GM21381 (cell line): ENCODE data around the gene PARD6G.

Source experiments
- ATAC-seq: cut with Tn5 transposase; IDR thresholded peaks from one replicate; pipeline ENCODE4 v1.9.1; 2021; ENCODE audit warnings: mild to moderate bottlenecking, moderate library complexity; ENCODE audit not compliant: unreplicated experiment

Gene PARD6G

GRCh38 chr18:80149667-80150066, 97.6 kb downstream of the PARD6G start:
- no peak for ATAC-seq

DNA sequence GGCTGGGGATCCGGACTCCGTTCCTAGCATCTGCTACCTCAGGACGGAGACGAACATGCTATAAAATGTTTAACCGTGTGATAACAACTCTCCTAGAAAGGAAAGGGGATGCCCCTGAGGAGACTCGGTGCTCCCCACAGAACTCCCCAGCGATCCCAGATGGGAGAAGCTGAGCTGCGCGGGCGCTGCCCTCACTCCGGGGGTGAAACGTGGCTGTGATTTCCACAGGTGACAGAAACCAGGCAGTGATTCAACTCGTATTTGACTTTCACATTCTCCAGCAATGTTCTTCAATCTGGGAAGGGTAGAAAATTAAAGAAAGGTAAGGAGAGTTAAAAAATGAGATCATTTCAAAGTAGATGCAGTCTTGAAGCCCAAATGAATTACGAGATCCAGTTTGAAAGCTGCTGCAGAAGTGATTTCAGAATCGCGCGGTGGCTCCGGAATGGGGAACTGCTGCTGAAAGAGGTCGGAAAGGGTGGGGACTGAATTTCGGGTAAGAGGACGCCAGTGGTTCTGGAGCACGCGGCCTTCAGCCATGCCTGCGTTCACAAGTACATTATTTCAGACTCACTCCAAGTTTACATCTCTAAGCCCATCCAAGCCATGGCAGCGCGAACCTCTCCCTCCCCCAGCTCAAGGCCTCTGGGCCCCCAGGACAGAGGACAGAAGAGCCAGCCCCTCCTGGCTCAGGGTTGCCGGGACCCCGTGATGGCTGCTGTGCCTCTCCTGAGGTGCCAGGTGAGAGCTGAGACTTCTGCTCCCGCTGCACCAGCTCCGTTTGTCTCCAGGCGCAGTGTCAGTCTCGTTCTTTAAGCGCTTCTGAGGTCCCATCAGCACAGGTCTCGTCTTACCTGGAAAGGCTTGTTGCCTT, 98.8 kb downstream of the PARD6G start:
- no peak for ATAC-seq

DNA sequence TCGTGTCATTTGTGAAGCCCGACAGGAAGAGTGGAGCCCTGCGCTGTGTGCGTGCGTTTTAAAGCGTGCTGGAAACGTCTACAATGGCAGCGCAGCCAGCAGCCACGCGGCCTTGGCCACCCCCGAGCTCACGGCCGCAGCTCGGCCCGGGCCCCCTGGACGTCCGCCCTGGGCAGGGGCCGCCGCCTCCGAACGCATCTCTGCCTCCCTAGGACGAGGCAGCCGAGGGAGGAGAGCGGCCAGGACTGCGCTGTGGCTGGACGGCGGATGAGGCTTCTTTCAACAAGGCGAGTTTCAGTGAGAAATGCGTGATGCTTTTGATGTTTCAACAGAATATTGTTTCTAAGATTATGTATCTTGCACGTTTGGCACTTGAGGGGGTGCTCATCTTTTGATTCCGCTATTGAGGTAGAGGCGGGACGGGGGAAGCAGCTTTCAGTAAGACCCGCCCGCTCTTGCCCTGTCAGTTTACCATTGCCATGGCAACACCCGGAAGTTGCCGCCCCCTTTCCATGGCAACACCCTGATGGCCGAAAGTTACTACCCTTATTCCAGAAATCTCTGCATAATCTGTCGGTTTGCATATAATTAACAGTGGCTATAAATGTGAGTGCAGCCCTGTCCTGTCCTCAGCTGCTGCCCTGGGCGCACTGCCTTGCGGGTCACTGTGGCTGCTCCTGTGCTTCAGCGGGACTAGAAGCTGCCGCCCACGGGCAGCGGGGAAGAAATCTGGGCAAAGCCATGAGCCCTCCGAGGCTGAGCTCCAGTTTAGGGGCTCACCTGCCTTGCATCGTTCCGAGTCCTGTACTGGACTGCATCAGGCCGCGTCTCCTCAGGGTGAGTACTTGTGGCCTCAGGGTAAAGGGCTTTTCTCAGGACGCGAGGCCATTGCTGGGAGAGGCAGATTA, 99.6 kb downstream of the PARD6G start:
- ATAC-seq, result peak; percentile 81

GRCh38 chr18:80147037-80147417, 100.3 kb downstream of the PARD6G start:
- peak; percentile 23 for ATAC-seq

GRCh38 chr18:80145196-80145804, 102.0 kb downstream of the PARD6G start:
- no peak for ATAC-seq

DNA sequence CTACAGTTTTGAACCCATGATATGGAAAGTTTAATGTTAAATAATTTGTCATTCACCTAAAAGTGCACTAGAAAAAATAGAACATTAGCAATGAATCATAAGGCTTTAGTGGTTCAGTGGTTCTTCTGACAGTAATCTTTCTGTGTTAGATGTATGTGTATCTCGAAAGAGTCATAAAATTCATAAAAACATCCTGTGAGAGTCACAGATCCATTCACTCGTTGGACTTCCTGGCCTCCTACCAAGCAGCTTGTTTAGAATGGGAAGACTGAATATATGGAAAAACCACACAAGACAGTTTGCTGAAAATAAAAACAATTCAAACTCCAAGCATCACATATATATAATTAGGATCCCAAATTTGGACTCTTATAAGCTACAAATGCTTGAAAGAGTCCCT, 103.4 kb downstream of the PARD6G start:
- no peak for ATAC-seq

DNA sequence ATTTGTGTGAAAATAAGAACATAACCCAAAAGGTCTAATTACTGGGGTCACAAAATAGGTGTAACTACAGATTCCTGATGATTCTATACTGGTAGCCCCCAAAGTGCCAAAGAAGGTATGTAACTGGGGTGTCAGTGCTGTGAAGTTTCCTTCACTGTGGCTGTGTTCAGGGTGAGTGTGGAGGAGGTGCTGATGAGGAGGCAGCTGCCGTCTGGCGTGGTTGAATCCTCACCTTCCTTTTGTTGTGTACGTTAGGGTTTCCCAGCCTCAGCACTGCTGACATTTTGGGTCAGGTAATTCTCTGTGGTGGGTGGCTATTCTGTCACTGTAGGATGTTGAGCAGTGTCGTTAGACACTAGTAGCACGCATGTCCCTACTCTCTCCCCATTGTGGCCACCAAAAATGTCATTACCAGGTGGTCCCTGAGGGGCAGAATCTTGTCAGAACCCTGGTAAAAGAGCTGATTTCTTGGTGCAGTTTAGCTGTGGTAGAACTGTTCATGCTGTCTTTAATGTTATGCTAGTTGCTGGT, 106.8 kb downstream of the PARD6G start:
- ATAC-seq, result no peak

DNA sequence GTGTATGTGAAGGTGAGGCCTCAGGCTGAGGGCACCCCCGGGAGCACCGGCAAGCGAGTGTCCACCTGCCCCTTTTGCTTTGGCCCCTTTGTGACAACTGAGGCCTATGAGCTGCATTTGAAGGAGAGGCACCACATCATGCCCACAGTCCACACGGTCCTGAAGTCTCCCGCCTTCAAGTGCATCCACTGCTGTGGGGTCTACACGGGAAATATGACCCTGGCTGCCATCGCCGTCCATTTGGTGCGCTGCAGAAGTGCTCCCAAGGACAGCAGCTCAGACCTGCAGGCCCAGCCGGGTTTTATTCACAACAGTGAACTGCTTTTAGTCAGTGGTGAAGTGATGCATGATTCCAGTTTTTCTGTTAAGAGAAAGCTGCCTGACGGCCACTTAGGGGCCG, 109.3 kb downstream of the PARD6G start:
- ATAC-seq, result no peak

GRCh38 chr18:80137137-80137536, 110.2 kb downstream of the PARD6G start:
- no peak for ATAC-seq

- no peak for ATAC-seq
These were observed 110.6 kb downstream of the PARD6G start for GRCh38 chr18:80136679-80137078.

DNA sequence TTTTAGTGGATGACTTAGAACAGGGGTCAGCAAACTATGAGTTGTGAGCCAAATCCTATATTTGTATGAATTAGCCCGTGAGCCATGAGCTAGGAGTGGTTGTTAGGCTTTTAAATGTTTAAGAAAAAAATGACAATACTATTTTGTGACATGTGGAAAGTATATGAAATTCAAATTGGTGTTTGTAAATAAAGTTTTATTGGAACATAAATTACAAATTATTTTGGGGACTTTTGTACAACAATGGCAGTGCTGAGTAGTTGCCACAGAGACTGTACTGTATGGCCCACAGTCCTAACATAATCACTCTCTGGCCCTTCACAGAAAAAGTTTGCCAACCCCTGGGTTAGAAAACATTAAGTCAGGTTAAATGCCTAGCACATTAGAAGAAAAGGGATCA, 112.2 kb downstream of the PARD6G start:
- no peak for ATAC-seq

DNA sequence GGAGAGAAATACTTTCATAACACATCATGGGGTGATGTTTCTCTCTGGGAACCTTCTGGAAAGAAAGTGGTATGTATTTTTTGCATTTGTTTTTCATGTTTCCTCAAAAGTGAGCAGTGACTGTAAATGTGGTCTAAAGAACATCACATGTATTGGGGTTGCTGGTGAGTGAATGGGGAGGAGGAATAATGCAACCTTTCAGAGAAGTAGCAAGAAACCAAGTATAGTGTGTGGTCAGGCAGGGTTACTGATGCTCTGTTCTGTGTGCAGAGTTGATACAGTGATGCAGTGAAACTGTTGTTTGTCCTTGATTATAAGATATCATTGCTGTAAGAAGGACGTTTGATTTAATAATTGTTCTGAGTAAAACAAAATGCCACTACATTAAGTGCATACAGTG, 114.2 kb downstream of the PARD6G start:
- ATAC-seq, result no peak

DNA sequence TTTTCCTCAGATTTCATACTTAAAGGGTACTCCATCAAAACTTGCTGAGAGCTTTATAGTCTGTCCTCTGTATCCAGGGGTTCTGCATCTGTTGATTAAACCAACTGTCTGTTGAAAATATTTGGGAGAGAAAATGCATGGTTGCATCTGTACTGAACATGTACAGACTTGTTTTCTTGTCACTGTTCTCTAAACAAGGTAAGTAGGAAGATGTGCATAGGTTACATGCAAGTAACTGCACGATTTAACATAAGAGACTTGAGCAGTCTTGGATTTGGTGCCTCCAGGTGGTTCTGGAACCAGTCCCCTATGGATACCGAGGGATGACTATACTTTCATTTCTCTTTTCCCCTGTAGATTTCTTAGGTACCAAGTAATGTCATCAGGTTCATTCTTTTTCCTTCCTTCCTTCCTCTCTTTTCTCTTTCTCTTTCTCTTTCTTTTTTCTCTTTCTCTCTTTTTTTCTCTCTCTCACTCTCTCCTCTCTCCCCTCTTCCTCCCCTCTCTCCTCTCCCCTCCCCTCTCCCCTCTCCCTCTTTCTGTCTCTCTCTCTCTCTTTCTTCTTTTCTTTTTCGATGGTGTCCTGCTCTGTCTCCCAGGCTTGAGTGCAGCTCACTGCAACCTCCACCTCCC, 115.0 kb downstream of the PARD6G start:
- ATAC-seq, result no peak

GRCh38 chr18:80130555-80130954, 116.8 kb downstream of the PARD6G start:
- no peak for ATAC-seq

DNA sequence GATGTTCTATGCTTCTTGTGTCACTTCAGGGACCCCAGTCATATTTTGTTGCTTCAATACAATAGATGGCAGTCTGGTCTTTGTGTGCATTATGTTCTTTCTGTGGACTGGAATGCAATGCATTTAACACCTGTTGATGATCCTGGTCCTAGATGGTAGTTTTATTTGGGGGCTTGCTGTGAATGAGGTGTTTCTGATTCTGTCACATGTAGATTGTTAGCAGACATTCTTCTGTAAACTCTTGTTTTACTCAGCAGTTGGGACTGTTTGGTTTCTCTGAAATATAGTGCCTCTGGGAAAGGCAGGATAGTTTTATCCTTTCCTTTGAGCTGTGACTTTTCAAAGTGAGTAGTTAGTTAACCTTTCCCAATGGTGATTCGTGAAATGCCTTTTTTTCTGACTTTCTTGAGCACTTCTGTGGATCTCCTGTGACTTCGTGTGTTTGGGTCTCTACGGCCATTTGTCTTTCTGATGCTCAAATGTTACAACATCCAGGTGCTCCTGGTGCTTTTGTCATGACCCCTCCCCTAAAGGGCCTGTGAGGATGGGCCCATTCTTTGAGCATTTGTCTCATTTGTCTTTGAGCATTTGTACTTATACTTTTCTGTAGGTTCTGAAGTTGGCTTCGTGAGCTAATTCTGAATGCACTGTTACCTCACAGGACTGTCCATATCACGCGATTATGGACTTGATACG, 117.5 kb downstream of the PARD6G start:
- no peak for ATAC-seq

- ATAC-seq, result no peak
These were observed 119.7 kb downstream of the PARD6G start for GRCh38 chr18:80127635-80128034.

- ATAC-seq, result no peak
These were observed 120.5 kb downstream of the PARD6G start for GRCh38 chr18:80126797-80127196.

GRCh38 chr18:80124131-80124530, 123.2 kb downstream of the PARD6G start:
- no peak for ATAC-seq

DNA sequence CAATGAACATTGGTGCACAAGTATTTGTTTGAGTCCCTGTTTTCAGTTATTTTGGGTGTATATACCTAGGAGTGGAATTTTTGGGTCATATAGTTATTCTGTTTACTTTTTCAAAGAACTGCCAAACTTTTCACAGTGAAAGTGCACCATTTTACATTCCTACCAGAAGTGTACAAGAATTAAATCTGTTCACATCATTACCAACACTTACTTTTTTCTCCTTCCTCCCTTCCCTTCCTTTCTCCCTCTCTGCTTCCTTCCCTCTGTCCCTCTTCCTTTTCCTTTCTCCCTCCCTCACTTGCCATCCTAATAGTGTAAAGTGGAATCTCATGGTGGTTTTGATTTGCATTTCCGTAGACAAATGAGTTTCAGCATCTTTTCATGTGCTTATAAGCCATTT, 126.4 kb downstream of the PARD6G start:
- ATAC-seq, result no peak

DNA sequence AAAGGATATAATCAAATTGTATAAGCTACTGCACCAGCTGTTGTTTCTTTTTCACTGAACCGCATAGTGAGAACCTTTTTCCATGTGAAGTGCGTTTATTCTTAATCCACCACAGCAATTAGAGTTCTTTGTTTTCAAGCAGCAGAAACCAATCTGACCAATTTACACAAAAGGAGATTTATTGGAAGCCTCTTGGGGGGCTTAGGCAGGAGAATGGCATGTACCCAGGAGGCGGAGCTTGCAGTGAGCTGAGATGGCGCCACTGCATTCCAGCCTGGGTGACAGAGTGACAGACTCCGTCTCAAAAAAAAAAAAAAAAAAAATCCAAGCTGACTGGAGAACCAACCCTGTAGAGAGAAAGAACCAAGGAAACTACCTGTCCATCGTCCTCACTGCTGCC, 128.2 kb downstream of the PARD6G start:
- ATAC-seq, result no peak
